GM19043 (cell line): ENCODE measurements around the gene TCF12.

Source experiments
- ATAC-seq: cut with Tn5 transposase; IDR thresholded peaks from one replicate; pipeline ENCODE4 v1.9.1; 2021; ENCODE audit warnings: low read depth; ENCODE audit not compliant: unreplicated experiment

The TCF12 gene

DNA sequence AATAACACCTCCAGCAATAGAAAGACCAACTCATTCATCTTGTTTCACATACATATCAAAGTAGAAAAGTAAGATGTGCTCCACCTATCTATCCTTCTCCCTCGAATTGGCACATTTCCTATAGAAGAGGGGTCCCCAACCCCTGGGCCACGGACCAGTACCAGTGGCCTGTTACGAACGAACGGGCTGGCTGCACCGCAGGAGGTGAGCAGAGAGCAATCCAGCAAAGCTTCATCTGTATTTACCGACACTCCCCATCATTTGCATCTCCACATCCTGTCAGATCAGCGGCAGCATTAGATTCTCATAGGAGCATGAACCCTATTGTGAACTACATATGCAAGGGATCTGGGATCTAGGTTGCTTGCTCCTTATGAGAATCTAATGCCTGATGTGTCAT is 362.9 kb downstream of the TCF12 start:
- peak; percentile 45 for ATAC-seq

DNA sequence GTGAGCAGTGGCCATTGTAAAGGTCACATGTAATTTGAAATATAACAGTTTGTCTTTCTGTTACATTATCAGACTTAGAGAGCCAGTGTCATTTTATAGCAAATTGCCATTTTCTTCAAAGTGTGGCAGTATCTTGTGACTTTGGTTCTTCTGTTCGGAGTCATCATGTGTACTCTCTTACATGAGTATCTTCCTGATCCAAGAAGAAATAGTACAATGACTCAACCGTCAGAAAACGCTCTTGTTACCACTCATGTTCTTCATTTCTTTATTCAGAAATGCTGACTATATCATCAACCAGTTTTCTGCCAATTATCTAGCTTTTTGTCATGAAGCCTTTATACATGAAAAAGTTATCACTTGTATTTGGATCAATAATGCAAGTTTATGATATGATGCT is 364.2 kb downstream of the TCF12 start:
- no peak for ATAC-seq

DNA sequence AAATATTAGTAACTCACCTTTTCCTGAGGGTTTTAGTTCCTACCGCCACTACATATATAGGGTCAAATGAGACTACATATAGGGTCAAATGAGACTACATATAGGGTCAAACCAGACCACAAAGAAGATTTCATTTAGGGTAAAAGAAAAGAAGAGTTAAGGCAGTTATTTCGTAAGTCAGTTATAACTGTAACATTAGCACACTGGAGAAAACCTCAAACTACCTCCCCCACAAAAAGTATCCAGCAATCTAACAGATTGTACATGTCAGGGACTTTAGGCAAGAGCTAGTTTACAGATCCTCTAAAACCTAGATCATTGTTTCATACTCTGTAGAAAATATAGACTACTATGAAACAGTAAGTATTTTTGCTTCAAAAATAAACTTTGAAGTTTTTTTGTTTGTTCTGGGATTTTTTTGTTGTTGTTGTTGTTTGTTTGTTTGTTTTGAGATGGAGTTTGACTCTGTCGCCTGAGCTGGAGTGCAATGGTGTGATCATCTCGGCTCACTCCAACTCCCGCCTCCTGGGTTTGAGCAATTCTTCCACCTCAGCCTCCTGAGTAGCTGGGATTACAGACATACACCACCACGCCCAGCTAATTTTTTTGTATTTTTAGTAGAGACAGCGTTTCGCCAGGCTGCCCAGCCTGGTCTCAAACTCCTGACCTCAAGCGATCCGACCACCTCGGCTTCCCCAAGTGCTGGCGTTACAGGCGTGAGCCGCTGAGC is 365.5 kb downstream of the TCF12 start:
- ATAC-seq, result peak; percentile 3

- peak; percentile 50 for ATAC-seq
Observed at GRCh38 chr15:57284535-57284934, 366.1 kb downstream of the TCF12 start.

DNA sequence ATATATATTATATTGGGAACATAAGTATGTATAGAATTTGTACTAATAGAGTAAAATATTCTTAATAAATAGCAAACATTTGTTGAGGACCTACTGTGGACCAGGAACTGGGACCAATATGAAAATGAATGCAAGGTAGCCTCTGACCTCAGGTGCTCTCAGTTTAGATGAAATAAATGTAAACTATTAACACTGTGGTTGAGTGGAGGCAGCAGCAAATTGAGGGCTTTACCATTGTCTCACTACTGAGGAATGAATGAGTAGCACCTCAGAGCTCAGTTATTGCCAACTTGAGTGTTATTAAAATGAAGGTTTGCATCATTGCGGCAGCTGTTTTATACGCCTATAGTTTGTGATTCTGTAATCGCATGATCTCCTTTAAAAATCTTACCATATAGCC is 366.9 kb downstream of the TCF12 start:
- peak; percentile 39 for ATAC-seq

- no peak for ATAC-seq
Observed at GRCh38 chr15:57286446-57287122, 368.1 kb downstream of the TCF12 start.

DNA sequence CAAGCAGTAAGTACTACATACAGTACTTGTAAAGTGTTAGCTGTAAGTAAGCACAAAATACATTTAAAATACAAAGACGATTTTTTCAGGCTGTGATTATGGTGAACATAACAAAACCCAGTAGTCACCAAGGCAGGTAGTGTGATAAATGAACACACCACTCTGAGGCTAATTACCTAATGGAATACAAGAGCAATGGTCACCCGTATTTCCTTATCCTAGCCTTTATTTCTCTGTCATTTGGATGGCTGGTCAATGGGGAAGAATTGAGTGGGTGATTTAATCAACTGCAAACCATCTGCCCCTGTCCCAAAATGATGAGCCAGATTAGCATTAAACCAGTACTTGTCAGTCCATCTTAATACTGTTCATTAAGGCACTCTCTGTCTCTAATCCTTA is 368.7 kb downstream of the TCF12 start:
- no peak for ATAC-seq

- ATAC-seq, result no peak
Observed at GRCh38 chr15:57288926-57289580, 370.6 kb downstream of the TCF12 start.

DNA sequence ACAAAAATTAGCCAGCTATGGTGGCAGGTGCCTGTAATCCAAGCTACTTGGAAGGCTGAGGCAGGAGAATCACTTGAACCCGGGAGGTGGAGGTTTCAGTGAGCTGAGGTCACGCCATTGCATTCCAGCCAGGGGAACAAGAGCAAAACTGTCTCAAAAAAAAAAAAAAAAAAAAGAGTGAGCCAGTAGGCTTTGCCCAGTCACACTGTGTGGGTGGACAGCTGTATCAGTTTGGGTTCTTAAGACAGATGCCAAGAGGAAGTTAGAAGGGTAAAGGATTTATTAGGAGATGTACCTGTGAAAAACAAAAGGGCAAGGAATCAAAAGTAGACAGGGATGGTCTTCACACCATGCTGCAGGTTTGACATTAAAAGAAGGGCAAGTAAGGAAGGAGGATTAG is 371.7 kb downstream of the TCF12 start:
- no peak for ATAC-seq

- no peak for ATAC-seq
Observed at GRCh38 chr15:57290826-57291225, 372.4 kb downstream of the TCF12 start.

- ATAC-seq, result no peak
Observed at GRCh38 chr15:57296473-57297162, 378.2 kb downstream of the TCF12 start.

DNA sequence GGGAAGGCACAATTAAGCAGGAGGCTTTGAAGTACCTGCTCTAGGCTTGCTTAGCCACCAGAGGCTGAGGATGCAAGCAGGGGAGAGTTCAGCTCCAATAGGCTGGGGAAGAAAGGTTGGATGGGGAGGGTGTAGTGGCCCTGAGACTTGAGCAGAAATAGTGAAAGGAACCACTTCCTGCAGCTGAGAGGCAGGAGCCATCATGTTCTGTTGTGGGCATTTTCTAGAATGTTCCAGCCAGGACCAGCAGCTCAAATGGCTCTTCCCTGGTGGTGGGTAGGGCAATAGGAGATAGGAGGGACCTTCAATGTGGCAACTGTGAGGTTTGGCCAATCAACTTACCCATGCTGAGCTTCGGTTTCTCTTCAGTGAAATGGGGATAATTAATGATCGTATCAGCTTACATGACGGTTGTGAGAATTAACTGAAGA is 378.7 kb downstream of the TCF12 start:
- ATAC-seq, result no peak

- ATAC-seq, result no peak
Observed at GRCh38 chr15:57297630-57298029, 379.2 kb downstream of the TCF12 start.

GRCh38 chr15:57298204-57298603 is 379.8 kb downstream of the TCF12 start:
- ATAC-seq, result no peak

DNA sequence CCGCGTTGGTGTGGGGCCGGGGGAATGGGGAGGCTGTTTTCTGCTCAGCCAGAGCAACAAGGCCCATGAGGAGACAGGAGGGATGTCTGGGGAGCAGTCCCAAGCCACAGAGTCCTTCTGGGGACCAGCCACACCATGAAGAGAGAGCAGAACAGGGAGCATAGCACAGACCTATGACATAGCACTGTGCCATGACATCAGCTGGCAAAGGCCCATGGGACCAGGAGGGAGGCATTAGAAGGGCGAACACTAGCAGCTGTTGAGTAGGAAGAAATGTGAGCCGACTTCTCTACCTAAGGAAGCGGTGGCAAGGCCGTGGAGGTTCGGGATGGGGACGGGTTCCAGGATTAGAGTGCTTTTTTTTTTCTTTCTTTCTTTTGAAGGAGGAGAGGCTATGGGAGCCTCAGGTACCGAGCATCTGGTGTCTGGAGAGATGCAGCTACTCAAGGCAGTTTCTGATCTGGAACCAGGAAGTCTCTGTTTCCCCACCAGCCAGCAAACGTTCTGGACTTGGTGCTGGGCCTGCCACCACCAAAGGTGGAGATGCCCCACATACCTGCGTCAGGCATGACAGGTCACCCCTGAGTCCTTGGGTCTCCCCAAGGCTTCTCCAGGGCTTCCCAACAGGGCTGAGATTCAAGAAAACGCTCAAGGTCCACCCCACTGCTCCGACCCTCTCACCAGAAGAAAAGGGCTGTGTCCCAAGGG is 380.6 kb downstream of the TCF12 start:
- no peak for ATAC-seq

GRCh38 chr15:57301307-57301706 is 382.9 kb downstream of the TCF12 start:
- ATAC-seq, result no peak

DNA sequence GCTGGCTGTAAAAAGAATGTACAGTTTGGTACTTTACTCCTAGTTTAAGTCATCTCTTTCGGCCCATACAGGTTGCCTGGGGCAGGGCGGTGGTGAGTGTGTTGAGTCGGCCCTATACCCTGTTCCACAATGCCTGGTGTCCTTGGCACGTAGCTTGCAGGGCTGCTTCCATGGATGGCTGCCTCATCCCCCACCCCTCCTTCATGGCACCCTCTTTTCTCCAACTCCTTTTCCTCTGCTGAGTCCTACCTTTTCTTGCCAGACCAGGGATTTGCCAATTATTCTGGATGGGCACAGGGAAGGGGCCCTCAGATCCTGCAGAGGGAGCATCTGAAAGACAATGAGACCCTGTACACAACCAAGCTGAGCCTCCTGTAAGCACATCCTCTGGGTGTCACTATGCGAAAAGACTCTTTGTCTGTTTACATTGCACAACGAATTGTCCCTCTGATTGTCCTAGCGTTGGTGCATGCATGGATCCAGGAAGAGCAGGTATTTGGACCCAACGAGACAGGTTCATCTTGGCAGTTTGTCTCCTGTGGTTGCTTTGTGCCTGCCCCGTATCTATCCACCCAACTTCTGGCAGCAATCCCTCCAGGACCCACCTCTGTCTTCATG is 384.3 kb downstream of the TCF12 start:
- ATAC-seq, result no peak

DNA sequence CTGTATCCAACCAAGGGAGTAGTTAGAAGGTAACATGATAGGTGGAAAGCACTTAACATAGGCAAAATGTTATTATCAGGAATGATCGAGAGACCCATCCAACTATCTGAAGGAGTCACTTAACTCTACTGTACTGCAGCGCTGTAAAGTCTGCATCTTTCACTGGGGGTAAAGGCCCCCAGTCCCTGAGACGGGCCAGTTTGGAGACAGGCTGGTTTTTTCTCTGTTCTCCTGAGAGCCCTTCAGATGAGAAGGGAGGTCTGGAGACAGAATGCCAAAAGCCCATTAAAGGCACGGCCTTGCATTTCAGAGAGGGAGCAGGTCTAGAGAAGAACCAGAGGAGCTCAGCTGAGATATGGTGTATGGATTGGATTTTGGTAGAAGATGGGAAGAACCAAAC is 386.6 kb downstream of the TCF12 start:
- no peak for ATAC-seq

- ATAC-seq, result peak; percentile 49
Observed at GRCh38 chr15:57306161-57306943, 387.9 kb downstream of the TCF12 start.
